ENCODE results near the gene TMEM247.

GRCh38 chr2:46471019-46471583 is 8.3 kb upstream of the TMEM247 start:
- TF ChIP-seq POLR2A (IDR thresholded peaks at IDR 0.05; ENCODE audit: low read length) (no peak), GATA1 (IDR thresholded peaks at IDR 0.05; ENCODE audit: low read depth, low read length) (no peak)
